ENCODE results near the gene TRIM24.
"Not testable (repeated sequence)": the region's sequence is repeated elsewhere in the genome, so short reads cannot be mapped to it uniquely, and the experiment has no call there.

The TRIM24 gene

DNA sequence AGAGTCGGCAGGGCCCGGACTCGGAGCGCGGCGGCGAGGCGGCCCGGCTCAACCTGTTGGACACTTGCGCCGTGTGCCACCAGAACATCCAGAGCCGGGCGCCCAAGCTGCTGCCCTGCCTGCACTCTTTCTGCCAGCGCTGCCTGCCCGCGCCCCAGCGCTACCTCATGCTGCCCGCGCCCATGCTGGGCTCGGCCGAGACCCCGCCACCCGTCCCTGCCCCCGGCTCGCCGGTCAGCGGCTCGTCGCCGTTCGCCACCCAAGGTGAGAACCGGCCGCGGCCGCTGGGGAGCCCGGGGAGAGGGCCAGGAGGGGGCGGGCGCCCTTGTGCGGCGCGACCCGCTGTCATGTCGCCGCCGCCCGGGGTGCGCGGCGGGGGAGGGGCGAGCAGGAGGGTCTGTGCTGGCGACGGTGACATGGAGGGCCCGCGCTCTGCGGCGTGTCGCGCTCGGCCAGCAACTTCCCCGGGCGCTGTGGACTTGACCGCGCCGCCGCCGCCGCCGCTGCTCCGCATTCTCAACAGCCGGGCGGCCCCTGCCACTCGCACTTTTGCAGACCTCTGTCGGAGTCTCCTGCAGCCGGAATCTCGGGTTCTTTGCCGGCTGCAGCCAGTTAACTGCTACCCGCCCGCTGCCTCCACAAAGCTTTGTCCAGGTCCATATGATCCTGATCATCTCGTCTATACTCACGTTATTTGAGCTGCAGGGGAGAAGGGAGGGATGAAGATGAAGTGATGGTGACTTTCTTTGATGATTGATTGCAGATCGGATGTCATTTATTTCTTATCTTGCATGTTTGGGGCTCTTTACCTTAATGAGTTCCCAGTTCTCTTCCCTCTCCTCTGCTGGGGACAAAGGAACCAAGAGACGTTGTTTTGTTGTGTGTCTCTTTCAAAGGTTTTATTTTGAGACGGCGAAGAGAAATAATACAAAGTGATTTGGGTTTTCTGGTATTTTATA lies 869 bp downstream of the TRIM24 start:
- DNase-seq (ENCODE audit: low spot score), result peak; percentile 52

DNA sequence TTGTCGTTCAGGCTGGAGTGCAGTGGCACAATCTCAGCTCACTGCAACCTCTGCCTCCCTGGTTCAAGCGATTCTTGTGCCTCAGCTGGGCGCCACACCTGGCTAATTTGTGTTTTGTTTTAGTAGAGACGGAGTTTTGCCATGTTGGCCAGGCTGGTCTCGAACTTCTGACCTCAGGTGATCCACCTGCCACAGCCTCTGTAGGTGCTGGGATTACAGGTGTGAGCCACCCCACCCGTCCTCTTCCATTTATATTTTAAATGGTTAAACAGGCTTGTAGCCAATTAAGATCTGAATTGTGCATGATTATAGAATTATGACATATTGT lies 3.2 kb downstream of the TRIM24 start:
- not testable (repeated sequence) for DNase-seq (ENCODE audit: low spot score)

DNA sequence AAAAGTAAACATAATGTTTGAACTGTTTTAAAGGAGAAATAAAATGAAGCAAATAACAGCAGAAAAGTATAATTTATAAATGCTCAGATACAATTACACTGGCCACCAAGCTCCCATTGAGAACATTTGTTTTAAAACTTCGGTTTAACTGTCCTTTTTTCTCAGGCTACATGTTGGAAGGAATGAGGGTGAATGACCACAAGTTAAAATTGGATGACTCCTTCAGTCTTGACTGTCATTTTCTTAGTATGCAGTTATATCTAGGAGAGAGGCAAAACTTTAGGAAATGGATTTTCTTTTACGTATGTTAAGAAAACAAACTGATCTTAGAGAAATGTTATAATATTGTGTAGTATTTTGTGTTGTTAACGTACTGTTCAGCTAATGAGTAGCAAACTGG lies 5.0 kb downstream of the TRIM24 start:
- DNase-seq (ENCODE audit: low spot score), result no peak

DNA sequence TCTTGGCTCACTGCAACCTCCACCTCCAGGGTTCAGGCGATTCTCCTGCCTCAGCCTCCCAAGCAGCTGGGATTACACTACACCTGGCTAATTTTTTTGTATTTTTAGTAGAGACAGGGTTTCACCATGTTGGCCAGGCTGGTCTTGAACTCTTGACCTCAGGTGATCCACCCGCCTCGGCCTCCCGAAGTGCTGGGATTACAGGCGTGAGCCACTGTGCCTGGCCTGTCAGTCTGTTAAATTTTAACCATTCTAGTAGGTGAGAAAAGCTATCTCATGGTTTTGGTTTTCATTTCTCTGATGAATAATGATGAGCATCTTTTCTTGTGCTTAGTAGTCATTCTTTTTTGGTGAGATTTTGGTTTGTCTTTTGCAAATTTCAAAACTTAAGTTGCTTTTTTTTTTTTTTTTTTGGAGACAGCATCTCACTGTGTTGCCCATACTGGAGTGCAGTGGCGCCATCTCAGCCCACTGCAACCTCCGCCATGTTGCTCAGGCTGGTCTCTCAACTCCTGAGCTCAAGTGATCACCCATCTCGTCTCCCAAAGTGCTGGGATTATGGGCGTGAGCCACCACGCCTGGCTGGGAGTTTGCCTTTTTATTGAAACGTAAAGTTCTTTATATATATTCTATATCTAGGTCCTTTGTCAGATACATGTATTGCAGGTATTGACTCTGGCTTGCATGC lies 6.2 kb downstream of the TRIM24 start:
- DNase-seq (ENCODE audit: low spot score), result not testable (repeated sequence)

DNA sequence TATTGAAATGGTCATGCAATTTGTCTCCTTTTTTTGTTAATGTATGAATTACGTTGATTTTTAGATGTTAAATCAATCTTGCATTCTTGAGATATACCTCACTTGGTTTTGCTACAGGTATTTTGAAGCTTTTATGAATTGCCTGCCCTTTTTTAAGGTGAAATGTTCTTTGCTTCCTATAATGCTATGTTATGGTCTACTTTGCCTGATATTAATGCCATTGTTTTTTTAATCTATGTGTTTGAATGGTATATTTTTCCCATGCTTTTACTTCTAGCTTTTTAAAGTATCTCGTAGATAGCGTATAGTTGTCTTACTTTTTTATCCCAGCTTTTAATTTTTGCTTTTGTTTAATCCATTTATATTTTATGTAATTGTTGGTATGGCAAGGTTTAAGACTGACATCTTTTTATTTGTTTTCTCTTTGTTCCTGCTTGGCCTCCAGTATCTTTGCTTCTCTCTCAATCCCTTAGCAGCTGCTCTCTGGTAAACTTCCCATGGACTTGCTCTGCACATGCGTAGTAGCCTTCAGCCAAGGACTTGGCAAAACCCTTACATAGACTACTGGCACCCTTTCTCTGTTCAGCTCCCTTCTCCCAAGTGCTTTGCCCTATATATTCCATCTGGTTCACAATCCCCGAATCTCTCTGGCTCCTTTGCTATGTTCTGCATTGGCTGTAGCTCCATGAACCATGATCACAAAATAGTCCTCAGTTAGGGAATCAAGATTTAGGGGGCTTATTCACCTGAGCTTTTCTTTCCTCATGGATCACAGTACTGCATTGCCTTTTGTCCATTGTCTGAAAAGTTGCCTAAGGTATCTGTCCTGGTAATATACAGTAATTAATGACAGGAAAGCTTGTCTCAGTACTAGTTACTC lies 8.4 kb downstream of the TRIM24 start:
- peak; percentile 66 for DNase-seq (ENCODE audit: low spot score)

DNA sequence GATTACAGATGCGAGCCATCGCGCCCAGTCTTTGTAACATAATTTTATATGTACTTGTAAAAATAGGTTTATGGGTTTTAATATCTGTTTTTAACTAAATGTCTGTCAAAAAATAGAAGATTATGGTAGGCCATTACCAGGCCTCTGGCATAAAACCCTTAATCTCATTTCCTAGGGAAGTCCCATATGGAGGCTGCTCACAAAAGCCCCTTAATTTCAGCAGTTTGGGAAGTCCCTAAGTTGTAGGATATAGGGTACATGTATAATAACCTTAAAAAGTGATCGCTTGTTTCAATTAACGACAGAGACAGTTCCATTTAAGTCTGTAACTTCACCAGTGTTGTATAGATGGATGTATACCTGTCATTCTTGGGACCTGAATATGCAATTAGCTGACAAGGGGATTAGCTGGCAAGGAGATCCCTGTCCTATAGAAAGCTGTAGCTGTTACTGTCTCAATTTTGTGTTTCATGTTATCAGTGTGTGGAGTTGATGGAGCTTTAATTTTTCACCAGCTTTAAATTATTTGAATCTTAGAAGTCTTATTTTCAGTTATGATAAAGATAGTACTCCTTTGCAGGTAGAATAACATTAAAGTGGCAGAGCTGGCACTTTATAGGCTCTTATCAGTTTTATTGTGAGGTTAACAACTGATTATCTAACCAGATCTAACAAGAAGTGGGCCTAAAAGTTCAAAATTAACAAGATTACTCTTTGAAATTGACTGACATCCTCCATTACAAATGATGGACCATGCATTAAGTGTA lies 10.5 kb downstream of the TRIM24 start:
- DNase-seq (ENCODE audit: low spot score), result no peak

DNA sequence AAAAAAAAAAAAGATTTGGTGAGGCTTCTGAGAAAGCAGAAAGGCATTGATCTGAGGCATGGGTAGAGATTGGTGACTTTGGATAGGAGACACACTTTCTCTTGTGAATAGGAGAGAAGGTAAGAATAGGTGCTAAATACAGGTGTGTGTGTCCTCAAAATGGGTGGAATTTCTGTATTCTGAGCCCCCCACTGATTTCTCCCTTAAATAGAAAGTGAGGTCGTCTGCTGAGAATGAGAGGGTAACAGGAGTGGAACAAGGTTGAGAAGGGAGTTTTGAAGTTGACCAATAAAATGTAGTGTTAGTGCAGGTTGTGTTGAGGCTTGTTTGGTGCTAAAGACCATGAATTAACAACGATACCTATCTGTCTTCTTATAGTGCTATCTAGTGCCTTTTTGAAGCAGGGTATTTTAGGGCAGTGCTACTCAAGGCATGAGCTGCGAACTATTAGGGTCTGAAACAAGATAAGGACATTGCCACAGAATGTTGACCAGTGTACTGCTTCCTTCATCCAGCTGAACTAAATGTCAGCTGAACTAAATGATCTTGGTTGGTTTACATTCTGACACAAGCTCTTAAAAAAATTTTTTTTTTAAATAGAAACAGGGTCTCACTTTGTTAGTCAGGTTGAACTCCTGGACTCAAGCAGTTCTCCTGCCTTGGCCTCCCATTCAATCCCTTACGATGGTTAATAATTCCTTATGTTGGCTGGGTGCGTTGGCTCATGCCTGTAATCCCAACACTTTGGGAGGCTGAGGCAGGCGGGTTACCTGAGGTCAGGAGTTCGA lies 12.4 kb downstream of the TRIM24 start:
- DNase-seq (ENCODE audit: low spot score), result no peak

DNA sequence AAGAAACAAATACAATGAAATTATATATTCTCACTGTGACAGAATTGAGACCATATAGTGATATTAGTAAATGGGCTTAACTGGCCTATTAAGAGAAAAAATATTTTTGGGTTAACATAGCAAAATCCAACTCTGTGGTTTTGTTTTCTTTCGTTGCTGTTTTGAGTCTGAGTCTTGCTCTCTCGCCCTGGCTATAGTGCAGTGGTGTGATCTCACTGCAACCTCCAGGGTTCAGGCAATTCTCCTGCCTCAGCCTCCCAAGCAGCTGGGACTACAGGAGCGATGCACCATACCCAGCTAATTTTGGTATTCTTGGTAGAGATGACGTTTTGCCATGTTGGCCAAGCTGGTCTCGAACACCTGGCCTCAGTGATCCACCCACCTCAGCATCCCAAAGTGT lies 15.3 kb downstream of the TRIM24 start:
- no peak for DNase-seq (ENCODE audit: low spot score)

DNA sequence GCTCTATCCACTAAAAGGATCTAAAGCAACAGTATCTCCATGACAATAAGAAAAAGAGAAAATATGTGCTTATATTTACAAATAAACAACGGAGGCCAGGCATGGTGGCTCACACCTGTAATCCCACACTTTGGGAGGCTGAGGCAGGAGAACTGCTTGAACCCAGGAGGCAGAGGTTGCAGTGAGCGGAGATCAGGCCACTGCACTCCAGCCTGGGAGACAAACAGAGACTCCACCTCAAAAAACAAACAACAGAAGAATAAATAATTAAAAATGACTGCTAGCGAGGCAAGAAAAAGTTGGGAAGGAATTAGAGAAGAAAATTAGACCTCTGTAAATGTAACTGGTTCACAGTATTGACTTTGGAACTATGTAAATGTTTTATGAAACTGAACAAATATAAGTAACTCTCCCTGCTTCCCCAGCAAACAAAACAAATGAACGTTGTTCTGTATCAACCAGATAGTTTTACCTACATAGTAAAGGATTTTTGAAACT lies 17.1 kb downstream of the TRIM24 start:
- no peak for DNase-seq (ENCODE audit: low spot score)

DNA sequence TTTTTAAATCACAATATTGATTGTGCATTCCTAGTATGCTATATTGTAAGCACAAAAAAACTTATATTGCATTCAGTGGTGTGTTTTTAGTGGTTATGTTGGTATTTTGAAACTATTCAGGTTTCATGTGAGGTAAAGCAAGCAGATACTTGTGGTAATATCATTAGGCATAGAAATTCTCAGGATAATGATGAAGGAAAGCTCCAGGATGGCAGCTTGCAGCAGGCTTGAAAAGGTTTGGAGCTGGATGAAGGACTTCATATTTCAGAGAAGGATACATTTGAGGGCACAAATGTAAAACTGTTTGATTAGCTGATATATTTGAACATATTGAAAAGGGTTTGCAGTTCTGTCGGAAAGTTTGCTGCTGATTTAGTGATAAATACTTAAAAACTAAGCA lies 17.5 kb downstream of the TRIM24 start:
- no peak for DNase-seq (ENCODE audit: low spot score)

DNA sequence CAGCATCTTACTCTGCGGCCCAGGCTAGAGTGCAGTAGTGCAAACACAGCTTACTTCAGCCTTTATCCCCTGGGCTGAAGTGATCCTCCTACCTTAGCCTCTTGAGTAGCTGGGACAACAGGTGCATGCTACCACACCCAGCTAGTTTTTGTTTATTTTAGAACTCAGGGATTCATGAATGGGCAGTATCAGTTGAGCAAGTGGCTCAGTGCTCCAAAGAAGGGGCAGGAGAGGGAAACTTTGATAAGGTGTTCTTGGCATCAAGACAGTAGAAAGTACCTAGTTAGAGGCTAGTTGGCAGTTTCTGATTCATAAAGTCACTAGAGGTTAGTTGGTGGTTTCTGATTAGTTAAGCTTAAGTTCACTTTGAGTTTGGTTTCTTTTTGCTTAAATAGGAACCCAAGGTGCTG lies 18.4 kb downstream of the TRIM24 start:
- DNase-seq (ENCODE audit: low spot score), result no peak

DNA sequence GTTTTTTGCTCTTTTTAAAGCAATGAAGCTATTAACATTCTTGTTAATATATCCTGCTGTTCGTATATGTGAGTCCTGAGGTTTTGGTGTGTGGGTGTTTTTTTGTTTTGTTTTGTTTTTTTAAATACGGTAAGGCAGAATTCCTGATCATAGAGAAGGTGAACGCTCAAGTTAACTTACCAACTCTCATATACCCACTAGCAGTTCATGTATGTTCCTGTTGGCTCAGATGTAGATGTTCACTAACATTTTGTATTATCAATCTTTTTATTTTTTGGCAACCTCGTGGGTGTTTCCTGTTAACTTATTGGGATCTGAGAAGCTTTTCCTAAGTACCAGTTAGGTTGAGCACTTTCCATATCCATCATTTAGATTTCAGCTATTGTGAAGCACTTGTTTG lies 20.5 kb downstream of the TRIM24 start:
- no peak for DNase-seq (ENCODE audit: low spot score)

DNA sequence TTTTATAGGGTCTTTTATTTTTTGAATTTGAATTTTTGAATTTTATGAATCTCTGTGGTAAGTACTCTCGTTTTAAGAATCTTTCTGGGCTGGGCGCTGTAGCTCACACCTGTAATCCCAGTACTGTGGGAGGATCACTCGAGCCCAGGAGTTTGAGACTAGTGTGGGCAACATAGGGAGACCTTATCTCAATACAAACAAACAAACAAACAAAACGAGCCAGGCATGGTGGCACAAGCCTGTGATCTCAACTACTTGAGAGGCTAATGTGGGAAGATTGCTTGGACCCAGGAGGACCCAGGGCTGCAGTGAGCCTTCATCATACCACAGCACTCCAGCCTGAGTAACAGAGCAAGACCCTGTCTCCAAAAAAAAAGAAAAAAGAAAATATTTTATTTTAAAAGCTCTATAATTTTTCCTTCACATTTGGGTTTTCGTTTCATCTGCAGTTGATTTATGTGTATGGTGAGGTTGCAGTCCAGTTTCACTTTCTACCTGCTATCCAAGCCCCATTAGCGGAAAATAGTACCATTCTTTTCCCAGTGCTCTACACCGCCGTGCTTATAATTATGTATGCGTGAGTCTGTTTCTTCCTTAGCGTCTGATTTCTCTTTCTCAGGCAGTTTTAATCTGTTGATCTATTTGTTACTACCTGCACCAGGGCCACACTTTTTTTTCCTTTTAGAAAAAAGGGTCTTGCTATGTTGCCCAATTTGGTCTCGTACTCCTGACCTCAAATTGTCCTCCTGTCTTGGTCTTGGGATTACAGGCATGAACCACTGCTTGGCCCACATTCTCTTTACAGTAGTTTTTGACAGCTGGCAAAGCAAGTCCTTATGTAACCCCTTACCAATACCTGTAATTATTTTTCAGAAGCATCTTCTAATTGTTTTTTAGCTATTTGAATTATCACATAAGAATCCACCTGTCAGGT lies 21.7 kb downstream of the TRIM24 start:
- no peak for DNase-seq (ENCODE audit: low spot score)

DNA sequence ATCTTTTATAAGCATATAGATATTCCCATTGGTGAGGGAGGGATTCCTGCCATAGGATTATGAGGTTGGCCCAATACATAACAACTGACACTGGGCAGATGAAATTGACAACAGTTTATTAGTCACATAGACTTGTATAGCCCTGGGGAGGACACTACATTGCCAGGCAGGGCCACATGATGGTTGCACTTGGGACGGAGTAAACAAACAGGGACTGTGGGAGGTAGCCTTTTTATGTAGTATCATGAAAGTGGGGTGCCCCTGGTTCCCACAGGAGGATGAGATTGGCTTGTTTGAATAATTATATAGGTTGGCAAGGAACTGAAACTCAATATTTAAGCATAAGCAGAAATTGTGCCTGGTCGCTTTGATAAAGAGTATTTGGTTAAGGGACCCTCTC lies 23.5 kb downstream of the TRIM24 start:
- DNase-seq (ENCODE audit: low spot score), result no peak

DNA sequence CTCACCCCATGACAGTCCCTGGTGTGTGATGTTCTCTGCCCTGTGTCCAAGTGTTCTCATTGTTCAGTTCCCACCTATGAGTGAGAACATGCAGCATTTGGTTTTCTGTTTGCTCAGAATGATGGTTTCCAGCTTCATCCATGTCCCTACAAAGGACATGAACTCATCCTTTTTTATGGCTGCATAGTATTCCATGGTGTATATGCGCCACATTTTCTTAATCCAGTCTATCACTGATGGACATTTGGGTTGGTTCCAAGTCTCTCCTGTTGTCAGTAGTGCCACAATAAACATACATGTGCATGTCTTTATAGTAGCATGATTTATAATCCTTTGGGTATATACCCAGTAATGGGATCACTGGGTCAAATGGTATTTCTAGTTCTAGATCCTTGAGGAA lies 25.4 kb downstream of the TRIM24 start:
- DNase-seq (ENCODE audit: low spot score), result not testable (repeated sequence)

DNA sequence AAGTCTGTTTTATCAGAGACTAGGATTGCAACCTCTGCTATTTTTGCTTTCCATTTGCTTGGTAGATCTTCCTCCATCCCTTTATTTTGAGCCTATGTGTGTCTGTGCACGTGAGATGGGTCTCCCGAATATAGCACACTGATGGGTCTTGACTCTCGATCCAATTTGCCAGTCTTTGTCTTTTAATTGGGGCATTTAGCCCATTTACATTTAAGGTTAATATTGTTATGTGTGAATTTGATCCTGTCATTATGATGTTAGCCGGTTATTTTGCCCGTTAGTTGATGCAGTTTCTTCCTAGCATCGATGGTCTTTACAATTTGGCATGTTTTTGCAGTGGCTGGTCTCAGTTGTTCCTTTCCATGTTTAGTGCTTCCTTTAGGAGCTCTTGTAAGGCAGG lies 29.1 kb downstream of the TRIM24 start:
- not testable (repeated sequence) for DNase-seq (ENCODE audit: low spot score)

DNA sequence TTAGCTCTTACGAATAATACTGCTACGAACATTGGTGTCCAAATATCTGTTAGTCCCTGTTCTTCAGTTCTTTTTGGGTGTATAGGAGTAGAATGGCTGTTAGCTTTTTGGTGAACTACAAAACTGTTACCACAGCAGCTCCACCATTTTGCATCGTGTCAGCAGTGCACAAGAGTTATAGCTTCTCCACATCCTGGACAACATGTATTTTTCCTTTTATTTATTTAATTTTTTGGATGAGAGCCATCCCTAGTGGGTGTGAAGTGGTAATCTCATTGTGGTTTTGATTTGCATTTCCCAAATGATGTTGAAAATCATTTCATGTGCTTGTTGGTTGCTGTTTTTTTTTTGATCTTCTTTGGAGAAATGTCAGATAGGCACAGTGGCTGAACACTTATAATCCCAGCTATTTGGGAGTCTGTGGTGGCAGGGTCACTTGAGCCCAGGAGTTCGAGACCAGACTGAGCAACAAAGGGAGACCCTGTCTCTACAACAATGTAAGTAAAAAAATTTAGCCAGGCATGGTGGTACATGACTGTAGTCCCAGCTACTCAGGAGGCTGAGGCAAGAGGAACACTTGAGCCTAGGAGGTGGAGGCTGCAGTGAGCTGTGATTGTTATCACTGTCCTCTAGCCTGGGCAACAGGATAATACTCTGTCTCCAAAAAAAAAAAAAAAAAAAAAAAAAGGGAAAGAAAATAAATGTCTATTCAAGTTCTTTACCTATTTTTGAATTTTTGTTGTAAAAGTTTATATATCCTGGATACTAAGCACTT lies 31.7 kb downstream of the TRIM24 start:
- DNase-seq (ENCODE audit: low spot score), result no peak

DNA sequence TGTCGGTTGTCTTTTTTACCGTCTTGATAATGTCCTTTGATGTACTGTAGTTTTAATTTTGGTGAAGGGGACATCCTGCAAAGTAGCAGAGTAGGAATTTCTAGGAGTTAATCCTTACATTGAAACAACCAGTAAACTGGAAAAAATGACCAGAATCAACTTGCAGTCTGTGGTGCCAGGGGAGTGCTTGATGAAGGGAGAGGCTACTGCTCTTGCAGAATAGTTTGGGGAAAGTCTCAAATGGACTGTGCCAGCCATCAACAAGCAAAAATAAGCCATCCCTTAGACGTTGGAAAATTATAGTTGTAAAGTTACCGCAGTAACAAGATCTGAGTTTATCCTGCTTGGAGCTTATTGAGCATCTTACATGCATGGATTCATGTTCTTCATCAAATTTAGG lies 32.4 kb downstream of the TRIM24 start:
- no peak for DNase-seq (ENCODE audit: low spot score)

DNA sequence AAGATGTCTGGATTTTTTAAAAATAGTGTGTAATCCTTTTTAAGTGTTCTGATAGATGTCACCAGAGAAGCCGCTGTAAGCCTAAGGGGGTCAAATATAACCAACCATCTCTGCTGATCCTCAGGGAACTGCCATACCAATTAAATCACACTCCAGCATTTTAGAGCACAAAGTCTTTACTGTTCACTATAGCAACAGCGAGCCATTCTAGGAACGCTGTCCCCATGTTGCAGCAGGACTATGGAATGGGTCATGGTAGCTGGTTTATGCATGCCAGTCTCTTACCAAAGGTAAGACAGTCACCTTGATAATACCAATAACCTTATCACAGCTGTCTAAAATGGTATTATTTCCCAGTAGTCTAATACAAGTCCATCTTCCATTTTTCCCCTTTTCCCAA lies 33.5 kb downstream of the TRIM24 start:
- DNase-seq (ENCODE audit: low spot score), result no peak

Measured in putamen (tissue), 1 donor.